K562 treated with DMSO at 1 percent for 4 hours (cell line): Measurements from ENCODE around the gene LRRC8C. TPM values are rescaled to one million over a fixed set of nuclear protein-coding genes. Genes with fewer than 3 reads are reported as not detected.

ENCODE experiments used
- total RNA-seq: library from RNA; unstranded; fragments of 300-600 nt; gene quantifications from 2 replicates; pipeline ENCODE4 v1.2.3, GENCODE V29; 2022; ENCODE audit not compliant: insufficient read depth

Gene LRRC8C
- 4.2 and 4.5 TPM in 2 replicates for total RNA-seq

DNA sequence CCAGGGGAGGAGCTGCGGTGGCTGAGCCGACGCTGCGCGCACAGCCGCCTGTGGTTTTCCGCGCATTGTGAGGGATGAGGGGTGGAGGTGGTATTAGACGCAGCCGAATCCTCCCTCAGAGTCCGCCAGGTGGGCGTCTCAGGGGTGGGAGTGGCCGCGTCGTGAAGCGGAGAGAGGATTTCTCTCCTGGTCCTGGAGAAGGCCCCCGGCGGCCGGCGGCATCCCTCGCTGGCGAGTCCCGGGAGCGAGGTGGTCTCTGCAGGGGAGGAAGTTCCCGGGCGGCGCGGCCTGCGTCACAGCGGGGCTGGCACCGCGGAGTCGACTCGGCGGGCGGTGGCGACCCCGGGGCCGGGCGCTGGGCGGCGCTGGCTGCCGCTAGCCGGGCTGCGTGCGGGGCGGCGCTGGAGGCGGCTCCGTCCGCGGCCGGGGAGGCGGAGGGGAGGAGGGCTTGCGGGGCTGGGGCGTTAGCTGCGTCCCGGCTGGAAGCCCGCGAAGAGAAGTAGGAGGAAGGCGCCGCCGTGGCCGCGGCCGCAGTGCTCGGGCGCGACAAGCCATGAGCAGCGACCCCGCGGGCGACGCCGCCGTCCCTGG lies at the start of gene LRRC8C:
Gene LRRC8C (plus strand): TSS at position 464 of the 591 bp plus-strand sequence. CDS start 53,354 bp downstream, outside the sequence.

Other genes starting within 250 kb of the LRRC8C start
- 7.6 and 9.1 TPM in 2 replicates for gene LRRC8B, start 108.3 kb upstream of the LRRC8C start, total RNA-seq
- gene LRRC8D, start 187.9 kb downstream of the LRRC8C start, total RNA-seq: 16.3 and 21.5 TPM in 2 replicates